H1 (cell line): ENCODE data around the gene PRDM5. TPM values are rescaled to one million over a fixed set of nuclear protein-coding genes. Genes with fewer than 3 reads are reported as not detected.

Experiments
- CTCF ChIA-PET: fragments of 300-600 bp; sonication (Branson Sonifier 250); formaldehyde crosslinking; loops from one replicate; lab custom pipeline; 2021; ENCODE audit not compliant: partially characterized antibody; lab: Charles Lee
- POLR2A ChIA-PET: fragments of 300-600 bp; sonication (Branson Sonifier 250); formaldehyde crosslinking; loops from one replicate; lab custom pipeline; 2021; ENCODE audit warnings: inconsistent platforms; ENCODE audit not compliant: partially characterized antibody; lab: Charles Lee
- DNase-seq, 2 experiments: peaks; one replicate each; pipeline versions ENCODE4 v3.0.0 to v3.0.0-alpha.2; 2010 to 2022; ENCODE audit warnings: low spot score in 2 of 2, low read depth in 1 of 2, mixed read lengths in 1 of 2
- FAIRE-seq: peaks from 2 replicates; lab custom pipeline; 2011; peaks lifted over from hg19 to GRCh38; lab: Jason Lieb, UNC
- H2AFZ ChIP-seq: 2 replicates; pipeline ENCODE4 v1.8.1; 2012; ENCODE audit warnings: low read length, inconsistent platforms
- H2AK5ac ChIP-seq: 2 replicates; pipeline ENCODE4 v1.6.1; 2013; ENCODE audit warnings: low read depth, low read length
- H2BK120ac ChIP-seq: replicated peaks from 2 replicates; pipeline ENCODE3; 2013; ENCODE audit warnings: low read depth, low read length, inconsistent platforms
- H2BK12ac ChIP-seq: 2 replicates; pipeline ENCODE4 v1.6.1; 2013; ENCODE audit warnings: low read depth, low read length
- H2BK15ac ChIP-seq: 2 replicates; pipeline ENCODE4 v1.6.1; 2013; ENCODE audit warnings: low read length
- H2BK20ac ChIP-seq: 2 replicates; pipeline ENCODE4 v1.6.1; 2013; ENCODE audit warnings: low read length
- H2BK5ac ChIP-seq: 2 replicates; pipeline ENCODE4 v1.6.1; 2013; ENCODE audit warnings: low read depth, low read length
- H3K14ac ChIP-seq: 2 replicates; pipeline ENCODE4 v1.6.1; 2013; ENCODE audit warnings: inconsistent platforms; ENCODE audit not compliant: insufficient read length
- H3K18ac ChIP-seq: 2 replicates; pipeline ENCODE4 v1.6.1; 2013; ENCODE audit warnings: low read length; ENCODE audit errors: extremely low read depth
- H3K23ac ChIP-seq: 2 replicates; pipeline ENCODE4 v1.6.1; 2013; ENCODE audit warnings: inconsistent platforms; ENCODE audit not compliant: insufficient read length
- H3K23me2 ChIP-seq: 2 replicates; pipeline ENCODE4 v1.6.1; 2013; ENCODE audit warnings: low read depth, low read length
- H3K27ac ChIP-seq: 2 replicates; pipeline ENCODE4 v1.6.1; 2011; ENCODE audit warnings: low read depth, low read length, inconsistent platforms
- H3K27me3 ChIP-seq, 4 experiments: replicated peaks in 1 of 4; 1 replicate in 1 of 4; 2 replicates in 3 of 4; pipeline versions ENCODE4 v1.6.1 to v1.8.1; 2011 to 2013; ENCODE audit warnings: low read length in 3 of 4, mild to moderate bottlenecking in 3 of 4, inconsistent platforms in 2 of 4, mixed read lengths in 2 of 4, moderate library complexity in 1 of 4; ENCODE audit not compliant: control insufficient read depth in 3 of 4, insufficient read depth in 3 of 4; ENCODE audit errors: extremely low read depth in 1 of 4
- H3K36me3 ChIP-seq, 4 experiments: 2 replicates each; pipeline versions ENCODE4 v1.6.1 to v1.8.1; 2011 to 2013; ENCODE audit warnings: mild to moderate bottlenecking in 4 of 4, low read length in 3 of 4, moderate library complexity in 2 of 4, control low read depth in 1 of 4, inconsistent platforms in 1 of 4; ENCODE audit not compliant: insufficient read depth in 4 of 4, control insufficient read depth in 2 of 4
- H3K4ac ChIP-seq: replicated peaks from 2 replicates; pipeline ENCODE3; 2013; ENCODE audit warnings: low read length, low read depth, mixed read lengths, inconsistent platforms; ENCODE audit not compliant: insufficient read length
- H3K4me1 ChIP-seq, 4 experiments: replicated peaks in 1 of 4; 1 replicate in 1 of 4; 2 replicates in 3 of 4; pipeline versions ENCODE4 v1.6.1 to v1.8.1; 2011 to 2013; ENCODE audit warnings: low read length in 3 of 4, inconsistent platforms in 2 of 4, mixed read lengths in 1 of 4; ENCODE audit not compliant: insufficient read depth in 4 of 4, control insufficient read depth in 3 of 4
- H3K4me2 ChIP-seq, 2 experiments: 2 replicates each; pipeline versions ENCODE4 v1.6.1 to v1.8.1; 2011 to 2013; ENCODE audit warnings: low read depth in 2 of 2, low read length in 2 of 2, control low read depth in 1 of 2, inconsistent platforms in 1 of 2, mild to moderate bottlenecking in 1 of 2; ENCODE audit not compliant: insufficient read depth in 1 of 2
- H3K4me3 ChIP-seq, 4 experiments: fragments of 200-600, 300-600 bp in 1 of 4; sonication (generic), shearing (Covaris generic), sonication (Bioruptor Twin) in 1 of 4; 2 replicates each; pipeline versions ENCODE4 v1.5.1 to v1.8.1; 2011 to 2016; ENCODE audit warnings: low read length in 4 of 4, low read depth in 3 of 4, control low read depth in 2 of 4, inconsistent platforms in 2 of 4, mild to moderate bottlenecking in 2 of 4, mixed read lengths in 1 of 4, moderate library complexity in 1 of 4; ENCODE audit not compliant: insufficient read depth in 2 of 4; ENCODE audit errors: extremely low read depth in 1 of 4
- H3K56ac ChIP-seq: replicated peaks from 2 replicates; pipeline ENCODE3; 2013; ENCODE audit warnings: low read depth, mild to moderate bottlenecking, mixed read lengths, low read length, inconsistent platforms; ENCODE audit not compliant: insufficient read length
- H3K79me1 ChIP-seq: 2 replicates; pipeline ENCODE4 v1.6.1; 2013; ENCODE audit warnings: low read depth, low read length, control low read depth
- H3K79me2 ChIP-seq, 2 experiments: 2 replicates each; pipeline versions ENCODE4 v1.6.1 to v1.8.1; 2012 to 2013; ENCODE audit warnings: low read length in 2 of 2, mild to moderate bottlenecking in 2 of 2, inconsistent platforms in 1 of 2; ENCODE audit not compliant: insufficient read depth in 2 of 2, control insufficient read depth in 1 of 2
- H3K9ac ChIP-seq, 4 experiments: replicated peaks in 1 of 4; 1 replicate in 1 of 4; 2 replicates in 3 of 4; pipeline versions ENCODE4 v1.6.1 to v1.8.1; 2011 to 2013; ENCODE audit warnings: low read depth in 3 of 4, low read length in 3 of 4, control low read depth in 2 of 4, mild to moderate bottlenecking in 2 of 4, moderate library complexity in 2 of 4, inconsistent platforms in 1 of 4; ENCODE audit errors: extremely low read depth in 1 of 4
- H3K9me3 ChIP-seq, 2 experiments: 2 replicates each; pipeline versions ENCODE4 v1.6.1 to v1.8.1; 2012 to 2013; ENCODE audit warnings: mild to moderate bottlenecking in 2 of 2, moderate library complexity in 2 of 2, control low read depth in 1 of 2, inconsistent platforms in 1 of 2, low read depth in 1 of 2, low read length in 1 of 2, mixed read lengths in 1 of 2; ENCODE audit not compliant: insufficient read depth in 2 of 2
- H4K20me1 ChIP-seq, 2 experiments: replicated peaks in 1 of 2; 2 replicates each; pipeline versions ENCODE3 to v1.8.1; 2011 to 2013; ENCODE audit warnings: inconsistent platforms in 2 of 2, low read length in 2 of 2, mild to moderate bottlenecking in 1 of 2; ENCODE audit not compliant: insufficient read depth in 2 of 2, control insufficient read depth in 1 of 2
- H4K5ac ChIP-seq: 2 replicates; pipeline ENCODE4 v1.6.1; 2013; ENCODE audit warnings: low read length, low read depth, mixed read lengths, inconsistent platforms; ENCODE audit not compliant: insufficient read length
- H4K8ac ChIP-seq: 2 replicates; pipeline ENCODE4 v1.8.0; 2013; ENCODE audit warnings: mild to moderate bottlenecking, moderate library complexity, low read length, inconsistent platforms; ENCODE audit not compliant: insufficient read depth; ENCODE audit errors: extremely low read depth
- H4K91ac ChIP-seq: replicated peaks from 2 replicates; pipeline ENCODE3; 2013; ENCODE audit warnings: low read length, mixed read lengths, inconsistent platforms; ENCODE audit not compliant: insufficient read length
- BRCA1 ChIP-seq: IDR thresholded peaks from 2 replicates; pipeline ENCODE4 v1.6.1; 2012; ENCODE audit warnings: low read depth, low read length, improper control_type of control experiment
- CEBPB ChIP-seq: IDR thresholded peaks from 2 replicates; pipeline ENCODE4 v1.6.1; 2012; ENCODE audit warnings: low read depth, low read length
- EZH2 ChIP-seq: fragments of 200-600 bp; sonication (generic); IDR thresholded peaks from 2 replicates; pipeline ENCODE4 v1.7.1; 2012; ENCODE audit warnings: low read depth, mild to moderate bottlenecking, moderate library complexity, low read length, inconsistent platforms; ENCODE audit not compliant: severe bottlenecking
- PHF8 ChIP-seq: fragments of 200-600 bp; sonication (generic); conservative IDR thresholded peaks from 2 replicates; pipeline ENCODE4 v1.7.1; 2012; ENCODE audit warnings: low read depth, mild to moderate bottlenecking, inconsistent platforms, low read length, moderate library complexity
- RNF2 ChIP-seq: fragments of 200-900, 300-1000 bp; sonication (generic); IDR thresholded peaks from 2 replicates; pipeline ENCODE4 v1.7.1; 2016; ENCODE audit warnings: borderline replicate concordance, low read depth, mild to moderate bottlenecking, antibody characterized with exemption, low read length; ENCODE audit not compliant: poor library complexity, severe bottlenecking; ENCODE audit errors: missing control alignments
- SIRT6 ChIP-seq: IDR thresholded peaks from one replicate; pipeline ENCODE4 v1.7.1; 2012; ENCODE audit warnings: low read length, inconsistent platforms
- SP1 ChIP-seq: IDR thresholded peaks from 2 replicates; pipeline ENCODE4 v1.6.1; 2011; ENCODE audit warnings: low read depth, low read length
- TCF12 ChIP-seq: IDR thresholded peaks from 2 replicates; pipeline ENCODE4 v1.6.1; 2011; ENCODE audit warnings: low read depth, mild to moderate bottlenecking, low read length
- TEAD4 ChIP-seq: IDR thresholded peaks from 2 replicates; pipeline ENCODE4 v1.6.1; 2012; ENCODE audit warnings: low read depth, low read length, inconsistent platforms, mixed read lengths
- WGBS, 2 experiments: shearing (Covaris generic) in 1 of 2; methylation state at CpG; one replicate each; pipeline versions ENCODE4 v1.1.6 to v1.1.7; 2013 to 2015; ENCODE audit warnings: low lambda C conversion rate in 2 of 2, mixed read lengths in 2 of 2, inconsistent platforms in 1 of 2, low coverage in 1 of 2, missing lambda C conversion rate in 1 of 2; ENCODE audit not compliant: insufficient replicate concordance in 2 of 2, insufficient coverage in 1 of 2, insufficient read length in 1 of 2; ENCODE audit errors: extremely low coverage in 1 of 2, missing lambda C conversion rate in 1 of 2; 5-methylcytosine and 5-hydroxymethylcytosine counted together
- polyA plus RNA-seq, 7 experiments: library from polyadenylated mRNA; depleted of rRNA in 3 of 7; stranded (reverse) in 5 of 7; unstranded in 2 of 7; fragments of >200 nt in 5 of 7; fragments of 200-250 nt in 2 of 7; gene quantifications; 1 replicate in 5 of 7; 2 replicates in 1 of 7; 4 replicates in 1 of 7; pipeline versions ENCODE4 v1.2.1 to v1.2.3, GENCODE V29; 2011 to 2013; ENCODE audit warnings: missing spikeins in 2 of 7, mixed read lengths in 2 of 7
- total RNA-seq: library from RNA; stranded (reverse); fragmentation: NEBNext Ultra II Directional; extraction: Animal tissue kit (Norgen Biotek cat#: 25700); gene quantifications from 2 replicates; pipeline ENCODE4 v1.2.1, GENCODE V29; 2021

The PRDM5 gene
- total and polyA plus RNA-seq, 2 of the 8 experiments (the other 6 are each of a cell fraction or from before 2014, with no cell fraction given) = 8.2 to 23.4 TPM

- no peak overlapping the region for H4K8ac ChIP-seq
- H4K20me1 ChIP-seq = no peaks in the 10 kb centered on the region
- no peaks in the 10 kb centered on the region for H3K9me3 ChIP-seq
- TF ChIP-seq SP1 = no peak
- no peak for TF ChIP-seq SIRT6
- no peak for TF ChIP-seq CEBPB
- no peak for TF ChIP-seq RNF2
- no peak for TF ChIP-seq EZH2
- no peak for TF ChIP-seq BRCA1
- TF ChIP-seq TEAD4 = no peak
- no peak for TF ChIP-seq PHF8
- TF ChIP-seq TCF12 = no peak
- no peak overlapping the region for H2AK5ac ChIP-seq
- H2BK5ac ChIP-seq = no peak overlapping the region
- peak overlapping the region in 1 of 4 experiments; percentile 8; a peak in 1 of 7 replicates for H3K9ac ChIP-seq
- H3K23me2 ChIP-seq = no peaks in the 10 kb centered on the region
- FAIRE-seq (no peak), DNase-seq (no peak)
- H3K79me1 ChIP-seq = no peaks in the 10 kb centered on the region
- H3K36me3 ChIP-seq = no peaks in the 10 kb centered on the region
- ChIA-PET CTCF (no interaction called here), POLR2A (no interaction called here)
- no peak overlapping the region for H3K23ac ChIP-seq
- H3K4me2 ChIP-seq = no peak overlapping the region
- H2AFZ ChIP-seq = no peak overlapping the region
- H3K4me3 ChIP-seq = no peak overlapping the region
- H3K18ac ChIP-seq = no peak overlapping the region
- H3K14ac ChIP-seq = no peak overlapping the region
- no peak overlapping the region for H2BK12ac ChIP-seq
- H3K79me2 ChIP-seq = no peaks in the 10 kb centered on the region
- H2BK20ac ChIP-seq = no peak overlapping the region
- no peaks in the 10 kb centered on the region for H3K4me1 ChIP-seq
- H3K27ac ChIP-seq = no peak overlapping the region
- H2BK120ac ChIP-seq = no peak overlapping the region
- H2BK15ac ChIP-seq = no peak overlapping the region
- H3K4ac ChIP-seq = no peak overlapping the region
- no peak overlapping the region for H3K56ac ChIP-seq
- no peak overlapping the region for H4K91ac ChIP-seq
- H3K27me3 ChIP-seq = no peaks in the 10 kb centered on the region
- H4K5ac ChIP-seq = no peak overlapping the region
- WGBS, 2 experiments = 91% methylated on average over 3 of the region's 3 CpGs; no CpG with 5 or more reads in 1 of the 2 experiments
These were observed 257.7 kb downstream of the PRDM5 start for GRCh38 chr4:120664851-120665250.
